ENCODE results near the gene PXMP4. TPM values are rescaled to one million over a fixed set of nuclear protein-coding genes. Genes with fewer than 3 reads are reported as not detected.

Gene PXMP4
- total and polyA plus RNA-seq, 9 of the 15 experiments (the other 6 are each of a cell fraction or from before 2014, with no cell fraction given): 4.8 to 29.1 (median 6.8) TPM

DNA sequence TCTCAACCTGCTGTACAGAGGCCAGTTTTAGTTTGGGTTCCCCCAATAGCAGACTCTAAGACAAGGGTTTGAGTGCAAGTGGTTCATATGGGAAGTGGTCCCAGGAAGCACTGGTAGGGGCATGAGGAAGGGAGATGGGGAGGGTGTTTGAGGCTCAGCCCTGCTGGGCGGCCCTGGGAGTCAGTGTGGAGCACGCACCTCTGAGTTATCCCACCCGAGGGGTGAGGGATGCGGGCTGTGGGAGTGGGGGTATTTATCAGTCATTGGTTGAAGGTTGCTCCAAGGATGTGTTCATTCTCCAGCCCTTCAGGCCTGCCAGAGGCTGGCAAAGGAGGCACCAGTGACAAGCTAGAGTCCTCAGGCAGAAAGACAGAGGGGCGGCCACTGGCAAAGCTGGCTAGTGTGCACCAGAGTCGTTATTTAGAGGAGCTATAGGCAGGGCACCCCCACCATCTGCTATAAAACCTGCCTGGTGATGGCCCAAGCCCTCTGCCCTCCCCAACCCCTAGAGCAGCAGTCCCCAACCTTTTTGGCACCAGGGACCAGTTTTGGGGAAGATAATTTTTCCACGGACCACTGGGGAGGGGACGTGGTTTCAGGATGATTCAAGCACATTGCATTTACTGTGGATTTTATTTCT lies 16.5 kb downstream of the PXMP4 start (continued):
- TF ChIP-seq ZNF318 (IDR thresholded peaks at IDR 0.05; ENCODE audit: borderline replicate concordance in 1 of 2, low read depth in 1 of 2): no peak
- TF ChIP-seq, protein P1, sequence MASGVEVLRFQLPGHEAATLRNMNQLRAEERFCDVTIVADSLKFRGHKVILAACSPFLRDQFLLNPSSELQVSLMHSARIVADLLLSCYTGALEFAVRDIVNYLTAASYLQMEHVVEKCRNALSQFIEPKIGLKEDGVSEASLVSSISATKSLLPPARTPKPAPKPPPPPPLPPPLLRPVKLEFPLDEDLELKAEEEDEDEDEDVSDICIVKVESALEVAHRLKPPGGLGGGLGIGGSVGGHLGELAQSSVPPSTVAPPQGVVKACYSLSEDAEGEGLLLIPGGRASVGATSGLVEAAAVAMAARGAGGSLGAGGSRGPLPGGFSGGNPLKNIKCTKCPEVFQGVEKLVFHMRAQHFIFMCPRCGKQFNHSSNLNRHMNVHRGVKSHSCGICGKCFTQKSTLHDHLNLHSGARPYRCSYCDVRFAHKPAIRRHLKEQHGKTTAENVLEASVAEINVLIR (CRISPR knock-in tag; IDR thresholded peaks at IDR 0.05): no peak
- TF ChIP-seq, protein P2, sequence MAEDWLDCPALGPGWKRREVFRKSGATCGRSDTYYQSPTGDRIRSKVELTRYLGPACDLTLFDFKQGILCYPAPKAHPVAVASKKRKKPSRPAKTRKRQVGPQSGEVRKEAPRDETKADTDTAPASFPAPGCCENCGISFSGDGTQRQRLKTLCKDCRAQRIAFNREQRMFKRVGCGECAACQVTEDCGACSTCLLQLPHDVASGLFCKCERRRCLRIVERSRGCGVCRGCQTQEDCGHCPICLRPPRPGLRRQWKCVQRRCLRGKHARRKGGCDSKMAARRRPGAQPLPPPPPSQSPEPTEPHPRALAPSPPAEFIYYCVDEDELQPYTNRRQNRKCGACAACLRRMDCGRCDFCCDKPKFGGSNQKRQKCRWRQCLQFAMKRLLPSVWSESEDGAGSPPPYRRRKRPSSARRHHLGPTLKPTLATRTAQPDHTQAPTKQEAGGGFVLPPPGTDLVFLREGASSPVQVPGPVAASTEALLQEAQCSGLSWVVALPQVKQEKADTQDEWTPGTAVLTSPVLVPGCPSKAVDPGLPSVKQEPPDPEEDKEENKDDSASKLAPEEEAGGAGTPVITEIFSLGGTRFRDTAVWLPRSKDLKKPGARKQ (CRISPR knock-in tag; IDR thresholded peaks at IDR 0.05): no peak
- no peak for TF ChIP-seq NFIX (CRISPR knock-in tag; IDR thresholded peaks at IDR 0.05; ENCODE audit: low read depth)
- TF ChIP-seq SETDB1 (IDR thresholded peaks at IDR 0.05; ENCODE audit: low read length): no peak
- TF ChIP-seq POLR2AphosphoS2 (IDR thresholded peaks at IDR 0.05; ENCODE audit: low read length): no peak
